HepG2 (cell line): Measurements from ENCODE around the gene PLK3. TPM values are rescaled to one million over a fixed set of nuclear protein-coding genes. Genes with fewer than 3 reads are reported as not detected.
A peak's percentile ranks its signal among the peaks of the same experiment; 100 is the strongest.

Source experiments
- ETV6 ChIP-seq: sonication (generic); formaldehyde crosslinking; conservative IDR thresholded peaks from 2 replicates; pipeline ENCODE4 v1.4.0; 2020; ENCODE audit warnings: missing genetic modification reagents
- GLI4 ChIP-seq: sonication (generic); formaldehyde crosslinking; IDR thresholded peaks from 2 replicates; pipeline ENCODE4 v1.5.1; 2020; ENCODE audit warnings: missing genetic modification reagents, mild to moderate bottlenecking, moderate library complexity, borderline replicate concordance
- HMG20B ChIP-seq: conservative IDR thresholded peaks from 2 replicates; pipeline ENCODE4 v1.6.1; 2016; ENCODE audit warnings: missing genetic modification reagents, missing compliant biosample characterization
- HNF4A ChIP-seq: sonication (generic); formaldehyde crosslinking; IDR thresholded peaks from 2 replicates; pipeline ENCODE4 v1.4.0; 2020; ENCODE audit warnings: missing genetic modification reagents
- RFX5 ChIP-seq: IDR thresholded peaks from 2 replicates; pipeline ENCODE4 v1.6.1; 2011; ENCODE audit warnings: low read depth, low read length, improper control_type of control experiment
- SCMH1 ChIP-seq: sonication (generic); formaldehyde crosslinking; IDR thresholded peaks from 2 replicates; pipeline ENCODE4 v1.9.0; 2021; ENCODE audit warnings: missing genetic modification reagents, mild to moderate bottlenecking, borderline replicate concordance
- ZNF354B ChIP-seq: sonication (generic); formaldehyde crosslinking; IDR thresholded peaks from 2 replicates; pipeline ENCODE4 v1.8.0; 2022; ENCODE audit warnings: mild to moderate bottlenecking, missing genetic modification reagents
- ZNF501 ChIP-seq: sonication (generic); formaldehyde crosslinking; IDR thresholded peaks from 2 replicates; pipeline ENCODE4 v1.5.1; 2020; ENCODE audit warnings: mild to moderate bottlenecking, moderate library complexity, missing genetic modification reagents
- ZNF562 ChIP-seq: sonication (generic); formaldehyde crosslinking; IDR thresholded peaks from 2 replicates; pipeline ENCODE4 v1.8.0; 2022; ENCODE audit warnings: missing genetic modification reagents, borderline replicate concordance
- ZNF772 ChIP-seq: sonication (generic); formaldehyde crosslinking; IDR thresholded peaks from 2 replicates; pipeline ENCODE4 v1.5.0; 2020; ENCODE audit warnings: mild to moderate bottlenecking, missing genetic modification reagents
- ZNF790 ChIP-seq: sonication (generic); formaldehyde crosslinking; IDR thresholded peaks from 2 replicates; pipeline ENCODE4 v1.8.0; 2022; ENCODE audit warnings: missing genetic modification reagents, mild to moderate bottlenecking, borderline replicate concordance
- polyA plus RNA-seq, 8 experiments: library from polyadenylated mRNA; depleted of rRNA in 3 of 8; stranded (reverse) in 7 of 8; unstranded in 1 of 8; fragments of >200 nt; fragmentation: Illumina TruSeq in 4 of 8; extraction: Trizol in 4 of 8; gene quantifications; 2 replicates each; pipeline versions ENCODE4 v1.2.1 to v1.2.3, GENCODE V29; 2011 to 2016; ENCODE audit warnings: low read depth in 4 of 8, missing spikeins in 1 of 8, mixed read lengths in 1 of 8; ENCODE audit not compliant: insufficient read depth in 1 of 8
- total RNA-seq, 5 experiments: library from RNA; depleted of rRNA; stranded (reverse); fragments of >200 nt; fragmentation: Illumina TruSeq; extraction: Trizol; gene quantifications; 2 replicates each; pipeline ENCODE4 v1.2.3, GENCODE V29; 2016; ENCODE audit warnings: low read depth in 1 of 5
- TF ChIP-seq, protein P1 (sequence below), 2 experiments: sonication (generic) in 1 of 2; formaldehyde crosslinking in 1 of 2; IDR thresholded peaks; 2 replicates each; pipeline versions ENCODE4 v1.6.1 to v1.9.0; 2014 to 2022; ENCODE audit warnings: antibody characterized with exemption in 1 of 2, borderline replicate concordance in 1 of 2, inconsistent platforms in 1 of 2, low read depth in 1 of 2, missing genetic modification reagents in 1 of 2
- TF ChIP-seq, protein P2 (sequence below): sonication (generic); formaldehyde crosslinking; IDR thresholded peaks from 2 replicates; pipeline ENCODE4 v1.8.1; 2023; ENCODE audit warnings: mild to moderate bottlenecking, missing genetic modification reagents, borderline replicate concordance
- TF ChIP-seq, protein P3 (sequence below): sonication (generic); formaldehyde crosslinking; IDR thresholded peaks from 2 replicates; pipeline ENCODE4 v1.5.0; 2020; ENCODE audit warnings: mild to moderate bottlenecking, low read depth, missing genetic modification reagents, borderline replicate concordance
- TF ChIP-seq, protein P4 (sequence below): sonication (generic); formaldehyde crosslinking; IDR thresholded peaks from 2 replicates; pipeline ENCODE4 v1.8.0; 2022; ENCODE audit warnings: missing genetic modification reagents, mild to moderate bottlenecking, inconsistent platforms, borderline replicate concordance
- TF ChIP-seq, protein P5 (sequence below): sonication (generic); formaldehyde crosslinking; IDR thresholded peaks from 2 replicates; pipeline ENCODE4 v1.4.0; 2020; ENCODE audit warnings: missing genetic modification reagents
- TF ChIP-seq, protein P6 (sequence below): sonication (generic); formaldehyde crosslinking; conservative IDR thresholded peaks from 2 replicates; pipeline ENCODE4 v1.5.0; 2020; ENCODE audit warnings: missing genetic modification reagents

PLK3 gene
- total and polyA plus RNA-seq, 2 of the 13 experiments (the other 11 are each of a cell fraction or from before 2014, with no cell fraction given): 9.8 to 16.9 TPM

DNA sequence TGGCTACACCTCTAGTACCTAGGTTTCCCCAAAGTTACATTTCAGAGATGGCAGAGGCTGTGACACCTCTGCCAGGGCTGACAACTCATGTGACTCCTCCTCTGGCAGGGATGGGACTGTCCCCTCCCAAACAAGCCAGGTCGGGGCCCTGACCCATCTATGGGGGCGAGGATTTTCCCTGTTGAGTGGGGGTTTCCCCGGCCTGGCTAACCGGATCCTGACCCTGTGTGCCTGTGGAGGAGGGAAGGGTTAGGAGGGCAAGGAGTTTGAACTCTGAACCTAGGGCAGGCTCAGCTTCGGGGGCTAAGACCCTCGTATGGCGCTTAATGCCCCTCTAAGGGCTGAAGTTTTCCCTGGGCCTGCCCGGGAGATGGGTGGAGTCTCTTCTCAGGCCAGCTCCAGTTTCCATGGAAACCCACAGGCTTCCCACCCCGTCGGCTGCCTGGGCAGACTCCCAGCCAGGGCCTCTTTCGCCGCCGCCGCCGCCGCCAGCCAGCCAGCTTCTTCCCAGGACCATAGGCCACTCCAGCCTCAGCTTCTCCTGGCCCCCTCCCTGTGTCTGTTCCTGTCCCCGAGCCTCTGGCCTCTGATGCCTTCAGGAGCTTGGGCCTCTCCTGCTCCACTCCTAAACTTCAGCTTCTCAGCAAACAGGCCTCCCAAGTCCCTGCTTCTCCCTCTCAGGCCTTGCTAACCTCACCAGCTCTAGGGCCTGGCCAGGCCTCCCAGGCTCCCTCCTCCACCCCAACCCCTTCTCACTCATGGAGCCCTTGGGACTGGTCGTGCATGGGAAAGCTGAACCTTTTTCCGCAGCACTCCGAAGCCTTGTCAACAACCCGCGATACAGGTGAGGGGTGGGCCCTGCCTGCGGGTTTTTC is 8.1 kb downstream of the PLK3 start, which contains the start of gene BTBD19 (continued):
- TF ChIP-seq, protein P1, sequence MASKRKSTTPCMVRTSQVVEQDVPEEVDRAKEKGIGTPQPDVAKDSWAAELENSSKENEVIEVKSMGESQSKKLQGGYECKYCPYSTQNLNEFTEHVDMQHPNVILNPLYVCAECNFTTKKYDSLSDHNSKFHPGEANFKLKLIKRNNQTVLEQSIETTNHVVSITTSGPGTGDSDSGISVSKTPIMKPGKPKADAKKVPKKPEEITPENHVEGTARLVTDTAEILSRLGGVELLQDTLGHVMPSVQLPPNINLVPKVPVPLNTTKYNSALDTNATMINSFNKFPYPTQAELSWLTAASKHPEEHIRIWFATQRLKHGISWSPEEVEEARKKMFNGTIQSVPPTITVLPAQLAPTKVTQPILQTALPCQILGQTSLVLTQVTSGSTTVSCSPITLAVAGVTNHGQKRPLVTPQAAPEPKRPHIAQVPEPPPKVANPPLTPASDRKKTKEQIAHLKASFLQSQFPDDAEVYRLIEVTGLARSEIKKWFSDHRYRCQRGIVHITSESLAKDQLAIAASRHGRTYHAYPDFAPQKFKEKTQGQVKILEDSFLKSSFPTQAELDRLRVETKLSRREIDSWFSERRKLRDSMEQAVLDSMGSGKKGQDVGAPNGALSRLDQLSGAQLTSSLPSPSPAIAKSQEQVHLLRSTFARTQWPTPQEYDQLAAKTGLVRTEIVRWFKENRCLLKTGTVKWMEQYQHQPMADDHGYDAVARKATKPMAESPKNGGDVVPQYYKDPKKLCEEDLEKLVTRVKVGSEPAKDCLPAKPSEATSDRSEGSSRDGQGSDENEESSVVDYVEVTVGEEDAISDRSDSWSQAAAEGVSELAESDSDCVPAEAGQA (IDR thresholded peaks at IDR 0.05; ENCODE audit: low read depth): no peak; the same call in 1 of the 2 replicates
- TF ChIP-seq, protein P1 (CRISPR knock-in tag; IDR thresholded peaks at IDR 0.05; ENCODE audit: borderline replicate concordance): no peak
- TF ChIP-seq GLI4 (CRISPR knock-in tag) (no peak), ETV6 (no peak), SCMH1 (CRISPR knock-in tag) (no peak), ZNF354B (CRISPR knock-in tag) (no peak), ZNF790 (CRISPR knock-in tag) (no peak), HMG20B (CRISPR knock-in tag) (peak; percentile 66; the same call in 1 of the 2 replicates), ZNF501 (0 out of 2 replicates have a peak, but pooled peaks have one; percentile 51), RFX5 (peak; percentile 23), ZNF772 (CRISPR knock-in tag) (0 out of 2 replicates have a peak, but pooled peaks have one; percentile 8), ZNF562 (CRISPR knock-in tag) (no peak), HNF4A (CRISPR knock-in tag) (peak; percentile 64; the same call in 1 of the 2 replicates)
- TF ChIP-seq, protein P2, sequence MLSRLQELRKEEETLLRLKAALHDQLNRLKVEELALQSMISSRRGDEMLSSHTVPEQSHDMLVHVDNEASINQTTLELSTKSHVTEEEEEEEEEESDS (CRISPR knock-in tag): 0 out of 2 replicates have a peak, but pooled peaks have one; percentile 57
- TF ChIP-seq, protein P3, sequence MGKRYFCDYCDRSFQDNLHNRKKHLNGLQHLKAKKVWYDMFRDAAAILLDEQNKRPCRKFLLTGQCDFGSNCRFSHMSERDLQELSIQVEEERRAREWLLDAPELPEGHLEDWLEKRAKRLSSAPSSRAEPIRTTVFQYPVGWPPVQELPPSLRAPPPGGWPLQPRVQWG: no peak
- TF ChIP-seq, protein P4, sequence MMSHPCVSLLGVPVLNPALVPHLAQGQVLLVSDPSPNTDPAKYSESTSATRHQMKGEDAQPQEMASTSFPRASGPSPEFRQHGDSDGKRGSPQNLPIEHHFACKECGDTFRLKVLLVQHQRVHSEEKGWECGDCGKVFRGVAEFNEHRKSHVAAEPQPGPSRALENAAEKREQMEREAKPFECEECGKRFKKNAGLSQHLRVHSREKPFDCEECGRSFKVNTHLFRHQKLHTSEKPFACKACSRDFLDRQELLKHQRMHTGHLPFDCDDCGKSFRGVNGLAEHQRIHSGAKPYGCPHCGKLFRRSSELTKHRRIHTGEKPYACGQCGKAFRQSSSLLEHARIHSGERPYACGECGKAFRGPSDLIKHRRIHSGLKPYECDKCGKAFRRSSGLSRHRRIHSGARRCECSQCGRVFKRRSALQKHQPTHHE (CRISPR knock-in tag): 0 out of 2 replicates have a peak, but pooled peaks have one; percentile 27
- TF ChIP-seq, protein P5, sequence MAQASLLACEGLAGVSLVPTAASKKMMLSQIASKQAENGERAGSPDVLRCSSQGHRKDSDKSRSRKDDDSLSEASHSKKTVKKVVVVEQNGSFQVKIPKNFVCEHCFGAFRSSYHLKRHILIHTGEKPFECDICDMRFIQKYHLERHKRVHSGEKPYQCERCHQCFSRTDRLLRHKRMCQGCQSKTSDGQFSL (CRISPR knock-in tag): no peak
- TF ChIP-seq, protein P6, sequence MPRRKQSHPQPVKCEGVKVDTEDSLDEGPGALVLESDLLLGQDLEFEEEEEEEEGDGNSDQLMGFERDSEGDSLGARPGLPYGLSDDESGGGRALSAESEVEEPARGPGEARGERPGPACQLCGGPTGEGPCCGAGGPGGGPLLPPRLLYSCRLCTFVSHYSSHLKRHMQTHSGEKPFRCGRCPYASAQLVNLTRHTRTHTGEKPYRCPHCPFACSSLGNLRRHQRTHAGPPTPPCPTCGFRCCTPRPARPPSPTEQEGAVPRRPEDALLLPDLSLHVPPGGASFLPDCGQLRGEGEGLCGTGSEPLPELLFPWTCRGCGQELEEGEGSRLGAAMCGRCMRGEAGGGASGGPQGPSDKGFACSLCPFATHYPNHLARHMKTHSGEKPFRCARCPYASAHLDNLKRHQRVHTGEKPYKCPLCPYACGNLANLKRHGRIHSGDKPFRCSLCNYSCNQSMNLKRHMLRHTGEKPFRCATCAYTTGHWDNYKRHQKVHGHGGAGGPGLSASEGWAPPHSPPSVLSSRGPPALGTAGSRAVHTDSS (CRISPR knock-in tag): no peak
